ENCODE measurements around the gene SON.

SON gene

GRCh38 chr21:33543505-33544129, 779 bp downstream of the SON start:
- DNase-seq = no peak

DNA sequence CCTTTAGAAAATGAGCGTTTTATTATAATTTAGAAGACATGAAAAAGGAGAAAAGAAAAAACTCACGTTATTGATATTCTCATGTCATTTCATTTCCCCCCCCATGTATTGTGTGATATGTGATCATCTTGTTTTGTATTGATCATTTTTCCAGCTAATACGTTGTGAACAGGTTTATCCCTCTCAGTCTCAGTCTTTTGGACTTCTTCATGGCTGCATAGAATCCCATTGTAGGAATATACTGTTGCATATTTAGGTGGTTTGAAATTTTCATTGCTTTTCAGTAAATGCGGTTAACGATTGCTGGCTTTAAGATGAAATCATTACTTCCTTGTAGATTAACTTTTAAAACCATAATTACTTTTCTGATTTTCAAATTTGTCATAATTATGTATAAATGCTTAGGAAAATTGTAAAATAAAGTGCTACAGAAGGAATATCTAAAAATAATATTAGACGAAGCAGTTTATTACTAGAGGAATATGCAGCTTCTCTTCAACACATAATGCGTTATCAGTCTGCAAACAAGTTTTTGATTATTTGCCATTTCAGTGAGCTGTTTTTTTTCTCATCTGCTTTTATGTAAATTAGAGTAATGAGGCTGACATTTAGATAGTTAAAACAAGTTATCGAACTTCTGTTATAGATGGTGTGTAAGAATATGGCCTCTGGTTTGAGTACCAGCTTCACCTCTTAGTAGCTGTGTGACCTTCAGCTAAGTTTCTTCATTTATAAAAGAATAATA, 1.8 kb downstream of the SON start:
- DNase-seq = no peak

GRCh38 chr21:33546086-33546485, 3.2 kb downstream of the SON start:
- DNase-seq = no peak

GRCh38 chr21:33549848-33550771, 7.3 kb downstream of the SON start:
- no peak for DNase-seq

- no peak for DNase-seq
These were observed 8.2 kb downstream of the SON start for GRCh38 chr21:33550772-33551660.

DNA sequence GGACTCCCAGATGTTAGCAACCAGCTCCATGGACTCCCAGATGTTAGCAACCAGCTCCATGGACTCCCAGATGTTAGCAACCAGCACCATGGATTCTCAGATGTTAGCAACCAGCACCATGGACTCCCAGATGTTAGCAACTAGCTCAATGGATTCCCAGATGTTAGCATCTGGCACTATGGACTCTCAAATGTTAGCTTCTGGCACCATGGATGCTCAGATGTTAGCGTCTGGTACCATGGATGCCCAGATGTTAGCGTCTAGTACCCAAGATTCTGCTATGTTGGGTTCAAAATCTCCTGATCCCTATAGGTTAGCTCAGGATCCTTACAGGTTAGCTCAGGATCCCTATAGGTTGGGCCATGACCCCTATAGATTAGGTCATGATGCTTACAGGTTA, 8.8 kb downstream of the SON start:
- no peak for DNase-seq

GRCh38 chr21:33552093-33552998, 9.5 kb downstream of the SON start:
- no peak for DNase-seq

DNA sequence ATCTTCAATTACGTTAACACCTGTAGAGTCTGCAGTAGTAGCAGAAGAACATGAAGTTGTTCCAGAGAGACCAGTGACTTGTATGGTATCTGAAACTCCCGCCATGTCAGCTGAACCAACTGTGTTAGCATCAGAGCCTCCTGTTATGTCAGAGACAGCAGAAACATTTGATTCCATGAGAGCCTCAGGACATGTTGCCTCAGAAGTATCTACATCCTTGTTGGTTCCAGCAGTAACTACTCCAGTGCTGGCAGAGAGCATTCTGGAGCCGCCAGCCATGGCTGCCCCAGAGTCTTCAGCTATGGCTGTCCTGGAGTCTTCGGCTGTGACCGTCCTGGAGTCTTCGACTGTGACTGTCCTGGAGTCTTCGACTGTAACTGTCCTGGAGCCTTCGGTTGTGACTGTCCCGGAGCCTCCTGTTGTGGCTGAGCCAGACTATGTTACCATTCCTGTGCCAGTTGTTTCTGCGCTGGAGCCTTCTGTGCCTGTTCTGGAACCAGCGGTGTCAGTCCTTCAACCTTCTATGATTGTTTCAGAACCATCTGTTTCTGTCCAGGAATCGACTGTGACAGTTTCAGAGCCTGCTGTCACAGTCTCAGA, 10.3 kb downstream of the SON start:
- no peak for DNase-seq

GRCh38 chr21:33554236-33554981, 11.6 kb downstream of the SON start:
- no peak for DNase-seq

GRCh38 chr21:33554982-33555344, 12.1 kb downstream of the SON start:
- DNase-seq = no peak

DNA sequence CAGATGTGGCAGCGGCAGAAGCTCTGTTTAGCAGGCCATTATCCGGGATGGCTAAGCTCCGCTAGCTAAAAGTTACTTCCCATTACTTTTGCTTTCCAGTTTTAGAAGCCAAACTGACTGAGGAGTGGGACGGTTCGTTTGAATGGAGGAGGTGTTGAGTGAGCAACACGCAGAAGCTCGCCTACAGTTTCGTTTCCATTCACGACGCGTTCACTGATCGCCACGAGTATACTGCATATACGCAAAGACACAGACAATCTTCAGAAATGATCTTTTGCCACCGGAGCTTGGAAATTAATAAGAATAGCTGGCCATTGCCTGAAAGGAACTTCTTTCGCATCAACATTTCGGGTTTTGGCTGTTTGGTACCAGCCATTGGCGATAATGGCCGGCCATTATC, 14.6 kb downstream of the SON start:
- no peak for DNase-seq

DNA sequence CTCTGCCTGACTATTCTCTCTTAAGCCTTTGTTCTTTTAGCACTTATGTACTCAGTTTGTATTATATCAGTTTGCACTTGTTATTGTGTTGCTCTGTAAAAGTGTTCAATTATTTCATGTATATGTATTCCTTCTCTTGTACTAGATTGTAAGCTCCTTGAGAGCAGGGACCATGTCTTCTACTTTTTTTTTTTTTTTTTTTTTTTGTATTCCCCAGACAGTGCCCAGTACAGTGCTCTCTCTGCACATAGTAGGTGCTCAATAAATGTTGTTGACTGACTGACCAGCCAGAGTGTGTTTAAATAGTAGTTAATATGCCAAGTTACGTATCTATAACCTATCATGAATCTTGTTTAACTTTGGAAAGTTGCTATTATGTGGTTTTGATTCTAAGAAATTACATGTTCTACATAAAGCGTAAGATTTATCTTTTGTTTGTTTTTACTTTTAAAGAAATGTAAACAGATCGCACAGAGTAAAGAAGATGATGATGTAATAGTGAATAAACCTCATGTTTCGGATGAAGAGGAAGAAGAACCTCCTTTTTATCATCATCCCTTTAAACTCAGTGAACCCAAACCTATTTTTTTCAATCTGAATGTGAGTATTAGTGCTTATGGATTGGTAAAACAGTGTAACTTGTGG, 16.1 kb downstream of the SON start:
- DNase-seq = no peak

DNA sequence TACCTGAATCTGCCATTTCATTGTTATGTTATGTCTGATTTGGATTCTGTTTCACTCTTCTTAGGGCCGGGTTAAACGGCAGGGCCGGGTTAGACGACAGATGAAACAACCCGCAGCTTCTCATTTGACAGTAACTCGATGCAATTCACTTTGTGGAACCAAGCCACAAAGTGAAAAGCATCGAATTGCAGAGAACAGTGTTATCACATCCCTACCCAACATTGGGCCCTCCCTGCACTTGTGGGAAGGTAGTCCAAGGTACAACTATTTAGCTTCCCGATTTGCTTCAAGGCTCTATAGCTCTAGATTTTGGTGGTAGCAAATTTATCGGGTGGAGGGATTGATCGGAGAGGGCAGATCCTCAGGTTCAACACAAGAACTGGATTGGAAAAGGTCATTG, 17.0 kb downstream of the SON start:
- DNase-seq = no peak

GRCh38 chr21:33560965-33561364, 18.1 kb downstream of the SON start:
- no peak for DNase-seq

GRCh38 chr21:33561373-33561772, 18.5 kb downstream of the SON start:
- DNase-seq = no peak

GRCh38 chr21:33562389-33562788, 19.6 kb downstream of the SON start:
- no peak for DNase-seq

GRCh38 chr21:33566514-33566913, 23.7 kb downstream of the SON start:
- DNase-seq = no peak

DNA sequence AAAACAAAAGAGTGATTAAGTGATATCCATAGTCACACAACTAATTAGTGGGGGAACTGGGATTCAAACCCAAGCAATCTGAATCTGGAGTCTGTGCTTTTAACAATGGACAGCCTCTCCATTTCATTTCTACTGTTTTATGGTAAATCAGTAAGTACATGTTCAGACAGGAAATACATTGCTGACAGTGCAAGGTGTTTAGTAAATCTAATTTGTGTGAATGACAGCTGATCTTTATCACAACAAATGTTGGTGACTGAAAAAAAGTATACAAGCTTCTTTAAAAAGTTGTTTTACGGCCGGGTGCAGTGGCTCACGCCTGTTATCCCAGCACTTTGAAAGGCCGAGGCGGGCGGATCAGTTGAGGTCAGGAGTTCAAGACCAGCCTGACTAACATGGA, 25.1 kb downstream of the SON start:
- DNase-seq = no peak

DNA sequence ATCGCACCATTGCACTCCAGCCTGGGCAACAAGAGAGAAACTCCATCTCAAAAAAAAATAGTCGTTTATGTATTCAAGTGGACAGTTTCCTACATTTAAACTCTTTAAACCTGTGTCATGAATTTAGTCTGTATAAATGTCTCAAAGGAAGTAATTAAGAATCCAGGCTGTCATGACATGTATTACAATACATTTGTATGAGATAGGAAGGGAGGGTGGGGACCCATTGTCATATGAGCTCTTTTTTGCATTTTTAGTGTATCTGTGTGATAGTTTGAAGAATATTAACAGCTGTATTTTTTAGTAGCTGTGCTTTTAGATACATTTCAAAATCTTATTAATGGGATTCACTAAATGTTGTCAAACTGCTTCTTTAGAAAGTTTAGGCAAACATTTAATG, 25.6 kb downstream of the SON start:
- no peak for DNase-seq

GRCh38 chr21:33569991-33570390, 27.2 kb downstream of the SON start:
- DNase-seq = no peak
